ENCODE measurements around the gene COL10A1.

DNA sequence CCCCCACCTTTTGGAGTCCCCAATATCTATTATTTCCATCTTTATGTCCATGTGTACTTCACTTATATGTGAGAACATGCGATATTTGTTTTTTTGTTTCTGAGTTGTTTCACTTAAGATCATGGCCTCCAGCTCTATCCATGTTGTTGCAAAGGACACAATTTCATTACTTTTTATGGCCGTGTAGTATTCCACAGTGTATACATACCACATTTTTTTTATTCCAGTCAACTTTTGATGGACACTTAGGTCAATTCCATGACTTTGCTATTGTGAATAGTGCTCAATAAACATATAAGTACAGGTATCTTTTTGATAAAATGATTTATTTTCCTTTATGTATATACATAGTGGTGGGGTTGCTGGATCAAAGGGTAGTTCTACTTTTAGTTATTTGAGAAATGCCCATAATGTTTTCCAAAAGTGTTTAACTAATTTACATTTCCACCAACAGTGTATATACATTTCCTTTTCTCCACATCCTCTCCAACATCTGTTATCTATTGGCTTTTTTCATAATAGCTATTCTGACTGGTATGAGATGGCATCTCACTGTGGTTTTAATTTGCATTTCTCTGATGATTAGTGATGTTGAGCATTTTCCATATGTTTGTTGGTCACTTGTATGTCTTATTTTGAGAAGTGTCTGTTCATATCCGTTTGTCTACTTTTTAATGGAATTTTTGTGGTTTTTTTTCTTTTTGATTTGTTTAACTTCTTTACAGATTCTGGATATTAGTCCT, 34.0 kb upstream of the COL10A1 start:
- TF ChIP-seq, protein P1, sequence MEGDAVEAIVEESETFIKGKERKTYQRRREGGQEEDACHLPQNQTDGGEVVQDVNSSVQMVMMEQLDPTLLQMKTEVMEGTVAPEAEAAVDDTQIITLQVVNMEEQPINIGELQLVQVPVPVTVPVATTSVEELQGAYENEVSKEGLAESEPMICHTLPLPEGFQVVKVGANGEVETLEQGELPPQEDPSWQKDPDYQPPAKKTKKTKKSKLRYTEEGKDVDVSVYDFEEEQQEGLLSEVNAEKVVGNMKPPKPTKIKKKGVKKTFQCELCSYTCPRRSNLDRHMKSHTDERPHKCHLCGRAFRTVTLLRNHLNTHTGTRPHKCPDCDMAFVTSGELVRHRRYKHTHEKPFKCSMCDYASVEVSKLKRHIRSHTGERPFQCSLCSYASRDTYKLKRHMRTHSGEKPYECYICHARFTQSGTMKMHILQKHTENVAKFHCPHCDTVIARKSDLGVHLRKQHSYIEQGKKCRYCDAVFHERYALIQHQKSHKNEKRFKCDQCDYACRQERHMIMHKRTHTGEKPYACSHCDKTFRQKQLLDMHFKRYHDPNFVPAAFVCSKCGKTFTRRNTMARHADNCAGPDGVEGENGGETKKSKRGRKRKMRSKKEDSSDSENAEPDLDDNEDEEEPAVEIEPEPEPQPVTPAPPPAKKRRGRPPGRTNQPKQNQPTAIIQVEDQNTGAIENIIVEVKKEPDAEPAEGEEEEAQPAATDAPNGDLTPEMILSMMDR (IDR thresholded peaks at IDR 0.05; ENCODE audit: low read length) = no peak
- TF ChIP-seq EZH2 (IDR thresholded peaks at IDR 0.05; ENCODE audit: borderline replicate concordance, low read length) = no peak
